ENCODE measurements around the gene FRYL. TPM values are rescaled to one million over a fixed set of nuclear protein-coding genes. Genes with fewer than 3 reads are reported as not detected.

The FRYL gene
- total and polyA plus RNA-seq, 2 donors (not counting 1 experiment from before 2014, with no cell fraction given), result 20.3 to 61.4 TPM

DNA sequence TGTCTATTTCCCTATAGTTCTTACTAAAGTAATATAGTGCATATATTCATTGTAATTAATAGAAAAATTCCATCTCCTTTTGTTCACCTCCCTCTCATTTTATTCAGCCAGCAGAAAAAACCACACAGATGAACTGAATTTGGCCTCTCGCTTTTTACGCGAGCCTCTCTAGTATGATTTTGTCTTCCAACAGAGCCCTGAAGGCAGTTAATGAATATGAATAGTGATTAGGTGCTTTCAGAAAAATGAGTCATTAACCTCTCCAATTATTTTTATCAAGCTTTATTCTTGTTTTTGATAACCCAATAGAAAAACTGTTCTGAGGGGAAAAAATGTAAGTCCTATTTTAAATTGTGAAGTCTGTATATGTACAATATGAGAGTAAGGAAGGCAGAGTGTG lies 215.9 kb downstream of the FRYL start:
- Histone ChIP-seq H2AFZ (ENCODE audit: low read length) (no peak overlapping the region), H3K4me1 (ENCODE audit: control insufficient read depth, extremely low read depth, insufficient read depth, low read length) (no peaks in the 10 kb centered on the region), H3K36me3 (ENCODE audit: control insufficient read depth, insufficient read depth, low read length) (peaks cover 1% of the 10 kb centered on the region), H4K20me1 (ENCODE audit: control insufficient read depth, extremely low read depth, insufficient read depth, low read length) (no peaks in the 10 kb centered on the region), H3K9ac (ENCODE audit: insufficient read depth, low read length) (no peak overlapping the region), H3K27me3 (ENCODE audit: control insufficient read depth, insufficient read depth, low read length) (no peaks in the 10 kb centered on the region), H3K27ac (ENCODE audit: insufficient read depth, low read length) (no peak overlapping the region), H3K9me3 (ENCODE audit: control insufficient read depth, insufficient read depth, low read depth, low read length) (no peaks in the 10 kb centered on the region), H3K4me2 (ENCODE audit: extremely low read depth, insufficient read depth, low read length) (no peak overlapping the region), H3K79me2 (ENCODE audit: control insufficient read depth, insufficient read depth, low read length) (no peaks in the 10 kb centered on the region), H3K4me3 (replicated peaks in 1 of 4; ENCODE audit: control extremely low read depth in 1 of 4, insufficient read depth in 1 of 4, low read depth in 3 of 4, low read length in 4 of 4) (no peak overlapping the region)
- no peak for DNase-seq (ENCODE audit: low read depth in 2 of 2)
- TF ChIP-seq EZH2 (IDR thresholded peaks at IDR 0.05; ENCODE audit: low read length, missing control alignments), result no peak
- TF ChIP-seq, protein P1, sequence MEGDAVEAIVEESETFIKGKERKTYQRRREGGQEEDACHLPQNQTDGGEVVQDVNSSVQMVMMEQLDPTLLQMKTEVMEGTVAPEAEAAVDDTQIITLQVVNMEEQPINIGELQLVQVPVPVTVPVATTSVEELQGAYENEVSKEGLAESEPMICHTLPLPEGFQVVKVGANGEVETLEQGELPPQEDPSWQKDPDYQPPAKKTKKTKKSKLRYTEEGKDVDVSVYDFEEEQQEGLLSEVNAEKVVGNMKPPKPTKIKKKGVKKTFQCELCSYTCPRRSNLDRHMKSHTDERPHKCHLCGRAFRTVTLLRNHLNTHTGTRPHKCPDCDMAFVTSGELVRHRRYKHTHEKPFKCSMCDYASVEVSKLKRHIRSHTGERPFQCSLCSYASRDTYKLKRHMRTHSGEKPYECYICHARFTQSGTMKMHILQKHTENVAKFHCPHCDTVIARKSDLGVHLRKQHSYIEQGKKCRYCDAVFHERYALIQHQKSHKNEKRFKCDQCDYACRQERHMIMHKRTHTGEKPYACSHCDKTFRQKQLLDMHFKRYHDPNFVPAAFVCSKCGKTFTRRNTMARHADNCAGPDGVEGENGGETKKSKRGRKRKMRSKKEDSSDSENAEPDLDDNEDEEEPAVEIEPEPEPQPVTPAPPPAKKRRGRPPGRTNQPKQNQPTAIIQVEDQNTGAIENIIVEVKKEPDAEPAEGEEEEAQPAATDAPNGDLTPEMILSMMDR (conservative IDR thresholded peaks at IDR 0.05 in 1 of 2, IDR thresholded peaks at IDR 0.05 in 1 of 2; ENCODE audit: low read depth in 1 of 2, low read length in 2 of 2), result no peak

DNA sequence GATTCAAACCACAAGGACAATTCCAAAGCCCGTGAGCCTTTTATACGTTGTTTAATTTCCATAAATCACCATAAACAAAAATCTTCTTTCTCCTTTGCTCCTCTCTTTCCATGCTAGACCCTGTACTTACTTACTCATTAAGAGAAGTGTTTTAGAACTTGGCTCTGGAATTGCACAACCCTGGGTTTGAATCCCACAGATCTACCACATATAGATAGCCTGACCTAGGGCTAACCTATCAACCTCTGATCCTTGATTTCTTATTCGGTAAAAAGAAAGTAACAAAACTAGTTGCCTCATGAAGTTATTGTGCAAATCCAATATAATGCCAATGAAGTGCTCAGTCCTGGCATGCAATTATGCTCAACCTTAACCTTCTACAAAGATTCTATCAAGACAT lies 221.3 kb downstream of the FRYL start:
- no peaks in the 10 kb centered on the region for H3K79me2 ChIP-seq (ENCODE audit: control insufficient read depth, insufficient read depth, low read length)
- DNase-seq (ENCODE audit: low read depth in 2 of 2), result no peak
- TF ChIP-seq, protein P1 (conservative IDR thresholded peaks at IDR 0.05 in 1 of 2, IDR thresholded peaks at IDR 0.05 in 1 of 2; ENCODE audit: low read depth in 1 of 2, low read length in 2 of 2), result no peak
- no peak for TF ChIP-seq EZH2 (IDR thresholded peaks at IDR 0.05; ENCODE audit: low read length, missing control alignments)

DNA sequence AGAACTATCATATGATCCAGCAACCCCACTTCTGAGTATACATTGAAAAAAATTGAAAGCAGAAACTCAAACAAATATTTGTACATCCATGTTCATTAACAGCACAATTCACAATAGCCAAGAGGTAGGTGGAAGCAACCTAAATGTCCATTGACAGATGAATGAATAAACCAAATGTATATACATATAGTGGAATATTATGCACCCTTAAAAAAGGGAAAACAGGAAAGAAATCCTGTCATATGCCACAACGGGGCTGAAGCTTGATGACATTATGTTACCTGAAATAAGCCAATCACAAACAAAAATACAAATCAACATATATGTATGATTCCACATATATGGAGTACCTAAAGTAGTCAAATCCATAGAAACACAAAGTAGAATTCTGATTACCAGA lies 222.1 kb downstream of the FRYL start:
- no peak overlapping the region for H2AFZ ChIP-seq (ENCODE audit: low read length)
- H3K9me3 ChIP-seq (ENCODE audit: control insufficient read depth, insufficient read depth, low read depth, low read length), result no peaks in the 10 kb centered on the region
- no peaks in the 10 kb centered on the region for H3K27me3 ChIP-seq (ENCODE audit: control insufficient read depth, insufficient read depth, low read length)
- no peaks in the 10 kb centered on the region for H3K4me1 ChIP-seq (ENCODE audit: control insufficient read depth, extremely low read depth, insufficient read depth, low read length)
- no peaks in the 10 kb centered on the region for H3K79me2 ChIP-seq (ENCODE audit: control insufficient read depth, insufficient read depth, low read length)
- peaks cover 1% of the 10 kb centered on the region for H3K36me3 ChIP-seq (ENCODE audit: control insufficient read depth, insufficient read depth, low read length)
- no peak overlapping the region for H3K4me2 ChIP-seq (ENCODE audit: extremely low read depth, insufficient read depth, low read length)
- no peaks in the 10 kb centered on the region for H4K20me1 ChIP-seq (ENCODE audit: control insufficient read depth, extremely low read depth, insufficient read depth, low read length)
- TF ChIP-seq EZH2 (IDR thresholded peaks at IDR 0.05; ENCODE audit: low read length, missing control alignments), result no peak
- TF ChIP-seq, protein P1 (conservative IDR thresholded peaks at IDR 0.05 in 1 of 2, IDR thresholded peaks at IDR 0.05 in 1 of 2; ENCODE audit: low read depth in 1 of 2, low read length in 2 of 2), result no peak
- no peak overlapping the region for H3K9ac ChIP-seq (ENCODE audit: insufficient read depth, low read length)
- H3K27ac ChIP-seq (ENCODE audit: insufficient read depth, low read length), result no peak overlapping the region
- DNase-seq (ENCODE audit: low read depth in 2 of 2), result no peak
- H3K4me3 ChIP-seq (replicated peaks in 1 of 4; ENCODE audit: control extremely low read depth in 1 of 4, insufficient read depth in 1 of 4, low read depth in 3 of 4, low read length in 4 of 4), result no peak overlapping the region

More for the DNA sequence above, 221.3 kb downstream of the FRYL start:
- Histone ChIP-seq H3K4me1 (ENCODE audit: control insufficient read depth, extremely low read depth, insufficient read depth, low read length) (no peaks in the 10 kb centered on the region), H2AFZ (ENCODE audit: low read length) (no peak overlapping the region), H3K4me3 (replicated peaks in 1 of 4; ENCODE audit: control extremely low read depth in 1 of 4, insufficient read depth in 1 of 4, low read depth in 3 of 4, low read length in 4 of 4) (no peak overlapping the region), H3K4me2 (ENCODE audit: extremely low read depth, insufficient read depth, low read length) (no peak overlapping the region), H3K36me3 (ENCODE audit: control insufficient read depth, insufficient read depth, low read length) (peaks cover under 1% of the 10 kb centered on the region), H3K27ac (ENCODE audit: insufficient read depth, low read length) (no peak overlapping the region), H3K9me3 (ENCODE audit: control insufficient read depth, insufficient read depth, low read depth, low read length) (no peaks in the 10 kb centered on the region), H3K9ac (ENCODE audit: insufficient read depth, low read length) (no peak overlapping the region), H3K27me3 (ENCODE audit: control insufficient read depth, insufficient read depth, low read length) (no peaks in the 10 kb centered on the region), H4K20me1 (ENCODE audit: control insufficient read depth, extremely low read depth, insufficient read depth, low read length) (no peaks in the 10 kb centered on the region)

All from fibroblast of lung (primary cell).